ENCODE measurements around the gene IFTAP.
A peak's percentile ranks its signal among the peaks of the same experiment; 100 is the strongest.
"Not testable (repeated sequence)": the region's sequence is repeated elsewhere in the genome, so short reads cannot be mapped to it uniquely, and the experiment has no call there.

Gene IFTAP

DNA sequence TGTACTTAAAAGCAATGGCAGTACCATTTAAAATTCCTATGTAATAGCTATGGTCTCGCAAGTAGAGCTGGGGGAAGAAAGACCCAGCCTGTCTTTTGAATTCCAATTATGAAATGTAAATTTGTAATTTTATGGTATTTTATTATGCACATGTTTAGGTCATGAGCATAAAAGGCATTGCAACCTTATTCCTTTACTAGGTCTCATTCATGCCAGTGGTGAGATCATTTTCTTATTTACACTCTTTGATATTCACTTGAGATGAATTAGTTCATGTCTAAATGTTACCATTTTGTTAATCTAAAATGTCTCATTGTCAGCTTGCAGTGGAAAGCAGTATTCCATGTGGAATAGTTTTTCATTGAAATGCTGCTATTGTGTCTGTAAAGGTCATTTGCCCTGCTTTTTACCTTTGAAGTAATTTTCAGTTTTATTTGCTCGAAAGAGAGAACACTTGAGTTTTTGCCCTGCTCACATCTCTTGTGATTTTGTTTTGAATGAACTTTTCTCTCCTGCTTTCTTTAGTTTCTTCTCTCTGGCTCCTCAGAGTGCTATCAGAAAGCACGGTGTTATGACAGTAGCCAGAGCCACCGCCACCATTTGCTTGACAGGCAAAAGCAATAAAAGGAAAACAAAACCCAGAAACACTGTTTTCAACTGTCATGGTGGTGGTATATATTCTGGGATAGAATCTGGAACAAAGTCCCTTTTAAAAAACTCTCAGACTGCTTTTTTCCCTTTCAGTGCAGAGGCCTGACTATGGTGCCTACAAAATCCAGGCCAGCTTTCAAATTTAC is 41.0 kb downstream of the IFTAP start:
- TF ChIP-seq, protein P1, sequence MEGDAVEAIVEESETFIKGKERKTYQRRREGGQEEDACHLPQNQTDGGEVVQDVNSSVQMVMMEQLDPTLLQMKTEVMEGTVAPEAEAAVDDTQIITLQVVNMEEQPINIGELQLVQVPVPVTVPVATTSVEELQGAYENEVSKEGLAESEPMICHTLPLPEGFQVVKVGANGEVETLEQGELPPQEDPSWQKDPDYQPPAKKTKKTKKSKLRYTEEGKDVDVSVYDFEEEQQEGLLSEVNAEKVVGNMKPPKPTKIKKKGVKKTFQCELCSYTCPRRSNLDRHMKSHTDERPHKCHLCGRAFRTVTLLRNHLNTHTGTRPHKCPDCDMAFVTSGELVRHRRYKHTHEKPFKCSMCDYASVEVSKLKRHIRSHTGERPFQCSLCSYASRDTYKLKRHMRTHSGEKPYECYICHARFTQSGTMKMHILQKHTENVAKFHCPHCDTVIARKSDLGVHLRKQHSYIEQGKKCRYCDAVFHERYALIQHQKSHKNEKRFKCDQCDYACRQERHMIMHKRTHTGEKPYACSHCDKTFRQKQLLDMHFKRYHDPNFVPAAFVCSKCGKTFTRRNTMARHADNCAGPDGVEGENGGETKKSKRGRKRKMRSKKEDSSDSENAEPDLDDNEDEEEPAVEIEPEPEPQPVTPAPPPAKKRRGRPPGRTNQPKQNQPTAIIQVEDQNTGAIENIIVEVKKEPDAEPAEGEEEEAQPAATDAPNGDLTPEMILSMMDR (IDR thresholded peaks at IDR 0.05; ENCODE audit: insufficient read depth, missing control alignments) = no peak
- peak; percentile 46 for FAIRE-seq

DNA sequence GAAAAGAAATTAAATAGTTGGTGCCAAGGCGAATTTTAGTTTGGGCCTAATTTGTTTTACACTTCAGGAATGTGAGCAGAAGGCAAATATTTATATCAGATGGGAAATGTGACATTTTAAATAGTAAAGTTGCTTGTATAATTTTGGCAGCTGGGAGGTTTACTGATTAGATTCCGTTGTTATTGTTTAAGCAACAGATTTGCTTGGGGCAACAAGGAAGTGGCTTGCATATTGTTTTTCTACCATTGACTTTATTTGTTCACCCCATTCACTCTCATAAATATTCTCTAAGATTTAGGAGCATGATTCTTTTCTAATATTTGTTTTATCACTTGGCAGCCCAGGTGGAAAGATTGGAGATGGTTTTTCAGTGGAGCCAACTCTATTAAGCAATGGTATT is 44.3 kb downstream of the IFTAP start:
- TF ChIP-seq, protein P1 (IDR thresholded peaks at IDR 0.05; ENCODE audit: insufficient read depth, missing control alignments) = no peak
- FAIRE-seq = no peak
- no peak for DNase-seq (ENCODE audit: insufficient read length, low spot score)

More for the DNA sequence above, 41.0 kb downstream of the IFTAP start:
- DNase-seq (ENCODE audit: insufficient read length, low spot score) = no peak

DNA sequence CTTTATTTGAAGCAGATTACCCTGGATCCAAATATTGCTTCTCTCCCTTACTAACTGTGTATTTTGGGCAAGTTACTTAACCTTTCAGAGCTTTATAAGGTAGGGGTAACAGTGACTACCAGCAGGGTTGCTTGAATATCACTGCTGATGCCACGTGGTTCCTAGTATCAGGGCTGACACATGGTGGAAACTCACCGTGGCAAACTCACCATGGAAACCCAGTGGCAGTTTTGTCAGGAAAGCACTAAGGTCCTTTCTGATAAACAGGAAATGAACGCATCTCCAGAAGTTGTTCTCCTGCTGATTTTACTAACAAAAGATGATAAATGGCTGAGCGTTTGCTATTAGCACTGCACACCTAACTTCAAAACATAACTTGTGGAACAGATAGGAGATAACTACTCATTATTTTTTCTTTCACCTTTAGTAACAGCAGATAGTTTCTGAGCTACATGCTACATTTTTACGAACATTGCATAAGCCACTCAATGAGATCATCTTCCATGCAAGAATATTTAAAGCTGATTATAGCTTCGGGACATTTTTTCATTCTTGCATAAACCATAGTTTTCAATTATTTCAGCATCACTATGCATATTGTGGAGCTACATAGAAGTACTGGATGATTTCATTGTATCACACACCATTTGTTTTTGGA is 63.4 kb downstream of the IFTAP start:
- FAIRE-seq = no peak
- TF ChIP-seq, protein P1 (IDR thresholded peaks at IDR 0.05; ENCODE audit: insufficient read depth, missing control alignments) = no peak
- no peak for DNase-seq (ENCODE audit: insufficient read length, low spot score)

- DNase-seq (ENCODE audit: insufficient read length, low spot score); FAIRE-seq: not testable (repeated sequence)
These were observed 67.1 kb downstream of the IFTAP start for GRCh38 chr11:36661359-36661758.

GRCh38 chr11:36672815-36673450 is 78.6 kb downstream of the IFTAP start:
- DNase-seq (ENCODE audit: insufficient read length, low spot score) (no peak), FAIRE-seq (peak; percentile 94)
- TF ChIP-seq, protein P1 (IDR thresholded peaks at IDR 0.05; ENCODE audit: insufficient read depth, missing control alignments) = peak; percentile 81

GRCh38 chr11:36679547-36679946 is 85.2 kb downstream of the IFTAP start:
- not testable (repeated sequence) for DNase-seq (ENCODE audit: insufficient read length, low spot score); FAIRE-seq

DNA sequence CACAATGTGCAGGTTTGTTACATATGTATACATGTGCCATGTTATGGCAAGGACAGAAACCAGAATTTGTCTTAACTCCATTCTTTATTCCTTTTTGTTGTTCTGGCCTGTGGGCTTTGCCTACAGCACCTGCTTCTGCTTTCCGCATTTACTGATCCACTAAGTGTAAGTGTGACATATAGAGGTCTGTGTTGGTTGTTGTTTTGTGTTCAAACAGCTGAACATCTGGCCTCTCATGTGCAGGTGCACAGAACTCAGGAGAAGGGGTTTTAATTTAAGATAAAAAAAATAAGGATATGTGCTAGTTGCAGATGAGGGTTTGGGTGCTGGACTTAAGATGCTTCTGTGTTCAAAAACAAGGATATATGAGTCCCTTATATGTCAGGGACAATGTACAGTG is 89.5 kb downstream of the IFTAP start:
- DNase-seq (ENCODE audit: insufficient read length, low spot score) (no peak), FAIRE-seq (no peak)
- TF ChIP-seq, protein P1 (IDR thresholded peaks at IDR 0.05; ENCODE audit: insufficient read depth, missing control alignments) = no peak

Data from D721Med (cell line).